ENCODE measurements around the gene GRIN1. TPM values are rescaled to one million over a fixed set of nuclear protein-coding genes. Genes with fewer than 3 reads are reported as not detected.

Gene GRIN1
- total and polyA plus RNA-seq, 10 of the 15 experiments (the other 5 are each of a cell fraction or from before 2014, with no cell fraction given) = 0.05 to 0.10 (median 0.06) TPM; not detected in 6

- CTCF ChIA-PET = no interaction called here
- H3K36me3 ChIP-seq (ENCODE audit: control insufficient read depth in 2 of 2, insufficient read depth in 2 of 2, low read length in 1 of 2) = peaks cover 7 to 24% of the 10 kb centered on the region in 2 experiments
- intact Hi-C loops (cut with micrococcal nuclease; ENCODE audit: unreplicated experiment) (loop anchor here (5.0 kb wide), 2 partner anchors 36 to 59 kb away; partner anchors contain the start of gene RNF208), in situ Hi-C loops (cut with MboI) (no loop called here)
- no peak for FAIRE-seq
- no peak overlapping the region for H3K9ac ChIP-seq (ENCODE audit: control insufficient read depth, insufficient read depth, low read length)
- H3K4me3 ChIP-seq = no peak overlapping the region
- 93% methylated on average over 19 of the region's 19 CpGs for WGBS (ENCODE audit: insufficient coverage, insufficient replicate concordance, low lambda C conversion rate, missing lambda C conversion rate)
- TF ChIP-seq ZSCAN29 (IDR thresholded peaks at IDR 0.05) (no peak), CTCF (IDR thresholded peaks at IDR 0.05 in 2 of 3, conservative IDR thresholded peaks at IDR 0.05 in 1 of 3; ENCODE audit: control insufficient read depth in 2 of 3, extremely low read depth in 1 of 3, insufficient read depth in 1 of 3, low read depth in 3 of 3, low read length in 3 of 3) (no peak), NFYB (IDR thresholded peaks at IDR 0.05; ENCODE audit: insufficient read depth, low read depth, low read length) (no peak), NFYA (IDR thresholded peaks at IDR 0.05; ENCODE audit: borderline replicate concordance, low read depth, low read length) (no peak), LARP7 (IDR thresholded peaks at IDR 0.05) (no peak), SMC3 (IDR thresholded peaks at IDR 0.05; ENCODE audit: borderline replicate concordance, low read length) (no peak), ASH2L (IDR thresholded peaks at IDR 0.05; ENCODE audit: borderline replicate concordance, low read depth) (no peak), RELA (IDR thresholded peaks at IDR 0.05; ENCODE audit: borderline replicate concordance, partially characterized antibody) (no peak), ETV6 (conservative IDR thresholded peaks at IDR 0.05 in 1 of 2, IDR thresholded peaks at IDR 0.05 in 1 of 2; ENCODE audit: borderline replicate concordance in 1 of 2, low read depth in 1 of 2) (no peak), TCF7 (IDR thresholded peaks at IDR 0.05; ENCODE audit: borderline replicate concordance) (no peak), USF1 (IDR thresholded peaks at IDR 0.05; ENCODE audit: borderline replicate concordance, extremely low read length, insufficient read depth, low read depth, low read length) (no peak), PAX8 (IDR thresholded peaks at IDR 0.05) (no peak)
- POLR2A ChIA-PET = interaction anchor here (4.6 kb wide), 1 partner anchor 38 kb away, joined by 22 read pairs; the partner anchor contains the start of genes CYSRT1 and RNF208
- H3K79me2 ChIP-seq (ENCODE audit: control insufficient read depth, insufficient read depth, low read length) = peaks cover 35% of the 10 kb centered on the region
- BruUV-seq (replicated peaks) = no TSS peak
- H4K20me1 ChIP-seq (ENCODE audit: control insufficient read depth, insufficient read depth) = peaks cover 7% of the 10 kb centered on the region; the same call in 1 of the 2 replicates
- no peak overlapping the region for H3K27ac ChIP-seq (ENCODE audit: control insufficient read depth, insufficient read depth)
- ATAC-seq = no peak
- H3K4me2 ChIP-seq (ENCODE audit: control insufficient read depth, insufficient read depth) = no peak overlapping the region; the same call in 1 of the 2 replicates
- DNase-seq (ENCODE audit: low read depth, low spot score) = no peak
- RAD21 ChIA-PET (ENCODE audit: unreplicated experiment) = no interaction called here
- no peak overlapping the region for H2AFZ ChIP-seq (ENCODE audit: control insufficient read depth, low read depth, low read length)
- H3K27me3 ChIP-seq (replicated peaks in 1 of 2; ENCODE audit: control insufficient read depth in 2 of 2, insufficient read depth in 2 of 2, low read length in 1 of 2) = no peaks in the 10 kb centered on the region
- SMC1A ChIA-PET (ENCODE audit: uncharacterized antibody, unreplicated experiment) = no interaction called here
- H3K9me3 ChIP-seq (replicated peaks; ENCODE audit: control insufficient read depth, insufficient read depth, low read length) = no peaks in the 10 kb centered on the region
- H3K4me1 ChIP-seq (ENCODE audit: control insufficient read depth, insufficient read depth, low read length) = peaks cover 22% of the 10 kb centered on the region
These were observed 47.0 kb downstream of the GRIN1 start for GRCh38 chr9:137185921-137186320.
